ENCODE measurements around the gene STOX2.
A peak's percentile ranks its signal among the peaks of the same experiment; 100 is the strongest.

The STOX2 gene

GRCh38 chr4:183989461-183989860 lies 84.4 kb downstream of the STOX2 start:
- DNase-seq: no peak

DNA sequence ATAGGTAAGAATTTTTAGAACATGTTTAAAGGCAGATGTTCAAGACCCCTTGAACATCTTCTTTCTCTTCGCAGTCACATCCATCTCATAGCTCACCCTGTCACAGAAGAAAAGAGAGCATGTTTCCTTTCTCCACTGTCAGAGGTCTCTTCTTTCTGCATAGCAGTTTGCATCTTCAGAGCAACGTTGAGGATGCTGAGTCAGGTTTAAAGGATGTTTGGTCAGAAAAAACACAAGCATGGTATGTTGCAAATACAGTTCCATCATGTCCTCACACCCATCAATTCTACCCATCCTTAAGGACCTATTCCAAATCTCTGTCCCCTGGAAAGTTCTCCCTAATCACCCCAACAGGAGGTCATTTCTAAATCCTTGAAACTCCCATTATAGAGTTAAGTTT lies 84.8 kb downstream of the STOX2 start:
- no peak for DNase-seq

GRCh38 chr4:183993676-183994075 lies 88.6 kb downstream of the STOX2 start:
- no peak for DNase-seq

GRCh38 chr4:183995570-183995969 lies 90.5 kb downstream of the STOX2 start:
- DNase-seq: no peak

DNA sequence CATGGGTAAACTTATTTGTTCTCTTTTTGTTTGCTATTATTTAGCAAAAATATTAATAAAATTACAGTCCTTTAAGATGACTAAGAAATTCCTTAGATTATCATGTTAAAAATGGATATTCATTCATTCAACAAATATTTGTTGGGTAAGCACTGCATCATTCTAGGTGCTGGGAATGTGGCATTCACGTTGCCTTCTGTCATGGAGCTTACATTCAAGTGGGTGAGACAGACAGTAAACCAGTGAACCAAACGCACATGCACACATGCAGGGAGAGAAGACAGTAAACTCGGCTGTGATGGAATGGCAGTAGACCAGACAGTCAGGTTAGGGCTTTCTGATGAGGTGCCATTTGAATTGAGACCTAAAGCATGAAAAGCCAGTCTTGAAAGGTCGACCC lies 91.8 kb downstream of the STOX2 start:
- no peak for DNase-seq

GRCh38 chr4:183999435-183999834 lies 94.3 kb downstream of the STOX2 start:
- DNase-seq: no peak

GRCh38 chr4:184000457-184001396 lies 95.6 kb downstream of the STOX2 start:
- no peak for DNase-seq

- DNase-seq: no peak
These were observed 98.3 kb downstream of the STOX2 start for GRCh38 chr4:184003433-184003832.

GRCh38 chr4:184007891-184008290 lies 102.8 kb downstream of the STOX2 start:
- DNase-seq: no peak

GRCh38 chr4:184010696-184011095 lies 105.6 kb downstream of the STOX2 start:
- DNase-seq: no peak

DNA sequence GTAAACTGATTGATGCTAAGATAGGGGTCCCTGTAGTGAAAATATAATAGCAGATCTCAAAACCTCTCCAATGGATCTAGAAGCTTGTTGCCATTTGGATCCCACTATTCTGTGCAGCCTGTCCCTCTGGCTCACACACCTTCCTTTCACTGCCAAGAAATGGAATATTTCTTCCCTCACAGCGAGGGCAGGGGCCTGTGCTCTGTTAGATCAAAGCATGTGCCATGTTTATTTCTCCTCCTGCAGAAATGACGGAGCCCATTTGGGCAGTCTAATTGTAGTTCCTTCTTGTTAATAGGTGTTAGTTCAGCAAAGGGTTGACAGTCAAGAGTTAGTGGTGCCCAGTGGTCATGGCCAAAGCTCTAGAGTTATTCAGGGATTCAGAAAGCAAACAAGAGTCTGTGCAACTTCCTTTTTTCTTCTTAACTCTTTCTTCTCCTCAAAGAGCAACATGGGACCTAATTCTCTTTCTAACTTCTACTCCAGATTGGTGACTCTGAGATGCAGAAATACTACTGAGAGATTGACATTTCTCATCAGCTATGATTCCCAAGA lies 106.8 kb downstream of the STOX2 start:
- DNase-seq: no peak

- no peak for DNase-seq
These were observed 107.8 kb downstream of the STOX2 start for GRCh38 chr4:184012937-184013336.

- DNase-seq: no peak
These were observed 109.2 kb downstream of the STOX2 start for GRCh38 chr4:184014301-184014700.

- DNase-seq: no peak
These were observed 111.9 kb downstream of the STOX2 start for GRCh38 chr4:184016759-184017668.

DNA sequence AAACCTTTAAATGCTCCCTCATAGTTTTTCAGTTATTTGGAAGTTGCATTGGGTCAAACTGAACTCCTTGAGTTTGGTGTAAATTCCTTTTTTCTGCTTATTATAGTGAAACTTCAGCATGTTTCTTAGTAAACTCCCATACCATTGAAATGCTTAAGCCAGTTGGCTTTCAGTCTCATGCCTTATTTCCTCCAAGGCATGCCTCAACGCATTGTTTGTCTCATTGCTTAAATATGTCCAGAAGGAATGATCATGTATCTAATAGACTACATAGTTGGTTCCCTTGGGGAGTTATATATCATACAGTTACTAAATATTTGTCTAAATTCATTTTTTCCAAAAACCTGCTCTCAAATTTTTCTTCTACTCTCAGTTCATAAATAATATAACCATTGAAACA lies 114.0 kb downstream of the STOX2 start:
- DNase-seq: no peak

DNA sequence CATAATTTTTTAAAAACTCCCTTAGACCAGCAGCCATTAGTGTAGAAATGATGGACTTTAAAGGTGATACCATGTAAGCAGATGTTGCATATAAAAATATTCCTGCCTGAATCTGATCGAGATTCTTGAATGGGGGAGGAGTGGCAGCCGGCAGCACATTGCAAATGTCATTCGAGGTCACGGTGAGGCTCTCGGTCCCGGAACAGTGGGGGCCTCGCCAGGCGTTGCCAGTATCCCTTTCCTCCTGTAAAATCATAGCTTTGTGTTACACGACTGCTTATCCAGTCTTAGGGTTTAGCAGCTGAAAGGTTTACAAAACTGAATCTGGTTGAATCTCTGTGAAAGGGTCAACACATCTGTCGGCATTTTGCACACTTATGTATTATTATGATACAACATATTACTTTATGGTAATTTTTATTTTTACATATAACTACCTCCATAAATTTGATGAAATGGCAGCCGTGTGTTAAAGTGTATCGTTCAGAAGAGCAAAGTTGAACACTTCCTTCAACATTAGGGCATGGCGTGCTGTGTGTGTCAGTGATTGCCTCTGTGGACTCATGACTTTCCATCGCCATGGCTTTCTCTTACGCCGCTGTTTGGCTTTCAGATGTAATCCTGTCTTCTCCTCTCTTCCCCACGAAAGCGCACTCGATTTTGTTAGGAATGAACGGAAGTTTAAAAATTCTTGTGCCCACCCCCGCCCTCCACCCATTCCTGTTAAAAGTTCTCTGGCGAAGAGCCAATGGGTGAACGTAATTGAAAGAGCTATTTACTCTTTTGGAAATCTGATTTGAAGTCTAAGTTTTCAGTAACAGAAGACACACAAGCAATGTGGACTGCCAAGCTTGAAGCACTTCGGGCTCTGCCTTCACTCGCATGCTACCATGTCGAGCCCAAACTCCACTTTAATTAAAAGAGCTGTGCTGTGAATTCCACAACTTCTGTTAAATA lies 114.8 kb downstream of the STOX2 start:
- no peak for DNase-seq

GRCh38 chr4:184021389-184021788 lies 116.3 kb downstream of the STOX2 start:
- no peak for DNase-seq

GRCh38 chr4:184022679-184023383 lies 117.7 kb downstream of the STOX2 start:
- no peak for DNase-seq

DNA sequence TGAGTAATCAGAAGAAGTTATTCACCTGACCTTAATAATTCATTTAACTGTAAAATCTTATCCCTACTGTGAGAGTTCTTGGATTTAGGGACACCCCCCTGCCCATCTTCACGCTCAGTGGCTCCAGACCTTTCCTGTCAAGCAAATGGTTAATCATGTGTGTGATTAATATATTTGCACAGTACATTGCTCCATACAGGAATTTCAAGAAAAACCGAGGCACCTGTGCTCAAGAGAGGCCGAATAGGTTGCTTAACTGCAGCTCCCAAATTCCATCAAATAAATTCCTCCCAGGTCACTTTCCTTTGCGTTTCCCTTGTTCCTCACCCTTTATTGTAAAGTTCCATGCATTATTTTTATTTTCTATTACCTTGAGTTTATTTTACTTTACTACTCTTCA lies 119.5 kb downstream of the STOX2 start:
- no peak for DNase-seq

DNA sequence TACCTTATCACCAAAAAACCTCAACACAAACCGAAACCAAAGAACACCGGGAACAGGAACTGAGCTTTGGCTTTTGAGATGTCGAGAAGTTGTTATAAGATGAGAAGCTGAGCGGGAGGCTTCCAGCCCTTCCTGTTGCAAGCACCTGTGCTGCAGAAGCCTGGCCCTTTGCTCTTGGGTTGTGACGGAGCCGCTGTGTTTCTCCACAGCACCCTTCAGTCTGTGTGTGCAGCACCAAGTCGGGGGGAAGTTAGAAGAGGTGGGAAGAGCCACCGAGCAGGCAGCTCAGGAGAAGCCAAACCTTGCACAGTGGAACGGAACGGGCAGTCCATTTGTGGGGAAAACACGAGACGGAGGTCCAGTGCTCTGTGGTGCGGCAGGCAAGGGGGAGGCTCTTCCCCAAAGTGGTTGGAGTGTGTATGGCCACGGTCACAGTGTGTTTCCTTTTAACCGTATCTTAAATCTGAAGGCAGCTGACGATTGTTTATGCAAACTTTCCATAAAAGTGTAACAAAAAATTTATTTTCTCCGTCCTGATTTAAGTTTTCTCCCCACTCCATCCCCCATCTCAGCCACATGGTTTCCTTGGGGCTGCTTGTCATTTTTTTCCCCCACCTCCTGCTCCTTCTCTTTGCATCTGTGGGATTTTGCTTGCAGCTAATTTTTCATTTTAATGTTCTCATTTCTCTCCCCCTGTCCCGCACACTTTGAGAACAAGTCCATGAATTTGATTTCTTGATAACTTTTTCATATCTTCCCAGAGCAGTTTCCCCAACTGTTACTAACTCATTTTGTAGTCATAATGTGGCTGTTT lies 123.7 kb downstream of the STOX2 start:
- peak; percentile 12 for DNase-seq

- DNase-seq: no peak
These were observed 124.9 kb downstream of the STOX2 start for GRCh38 chr4:184030036-184030435.
